ENCODE results near the gene L2HGDH.
"Not testable (repeated sequence)": the region's sequence is repeated elsewhere in the genome, so short reads cannot be mapped to it uniquely, and the experiment has no call there.

L2HGDH gene

DNA sequence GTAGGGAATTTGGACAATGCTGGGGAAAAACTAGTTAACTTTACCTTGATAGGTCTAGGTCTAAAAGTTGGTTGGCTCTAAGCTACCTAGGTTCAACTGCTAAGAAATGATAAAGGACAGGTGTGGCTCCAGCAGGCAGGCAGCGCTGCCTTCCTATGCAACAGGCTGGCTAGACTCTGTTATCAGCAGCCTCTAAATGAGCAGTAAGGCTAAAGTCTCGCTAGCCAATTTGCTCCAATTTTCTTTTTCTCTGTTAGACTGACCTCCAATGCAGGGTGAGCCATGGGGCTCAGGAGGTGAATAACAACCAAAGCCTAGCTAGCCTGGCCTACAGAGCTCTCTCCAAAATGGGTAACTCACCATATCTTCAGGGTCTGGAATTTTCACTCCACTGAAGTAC, 26.6 kb upstream of the L2HGDH start:
- DNase-seq, result no peak

DNA sequence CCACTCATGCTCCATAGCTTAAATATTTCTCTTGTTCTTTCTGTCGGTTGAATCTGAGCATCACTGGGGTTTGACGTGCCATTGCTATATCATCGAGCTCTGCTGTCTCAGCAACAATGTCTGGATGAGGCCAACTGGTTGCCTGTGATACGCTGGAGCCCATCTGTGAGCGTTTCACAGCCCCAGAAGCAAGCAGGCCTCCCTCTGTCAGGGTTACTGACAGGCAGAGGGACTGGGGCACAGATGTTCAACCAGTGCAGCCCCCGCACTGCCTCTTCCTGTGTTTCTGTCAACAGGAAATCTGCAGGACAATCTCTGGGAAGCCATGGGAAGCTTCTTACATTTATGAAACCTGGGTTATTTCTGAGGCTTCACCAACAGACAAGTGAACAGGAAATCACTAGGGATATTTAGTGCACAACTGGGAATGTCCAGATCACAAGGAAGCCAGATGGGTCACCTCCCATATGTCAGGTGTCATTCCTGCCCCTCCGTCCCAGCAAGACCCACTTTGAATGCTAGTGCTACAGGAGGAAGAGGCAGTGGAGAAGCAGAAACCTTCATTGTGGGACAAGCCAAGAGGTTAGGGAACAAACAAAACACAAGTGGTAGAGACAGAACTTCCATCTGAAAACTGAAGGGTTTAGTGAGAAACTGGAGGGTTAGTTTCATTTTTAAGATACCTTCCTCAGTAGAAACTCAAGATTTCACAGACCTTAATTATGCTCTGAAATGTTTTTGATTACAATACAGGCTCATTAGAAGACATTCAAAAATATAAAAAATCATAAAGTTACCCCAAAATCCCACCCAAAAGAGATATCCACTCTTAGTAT, 24.2 kb upstream of the L2HGDH start:
- DNase-seq, result peak; percentile 46

DNA sequence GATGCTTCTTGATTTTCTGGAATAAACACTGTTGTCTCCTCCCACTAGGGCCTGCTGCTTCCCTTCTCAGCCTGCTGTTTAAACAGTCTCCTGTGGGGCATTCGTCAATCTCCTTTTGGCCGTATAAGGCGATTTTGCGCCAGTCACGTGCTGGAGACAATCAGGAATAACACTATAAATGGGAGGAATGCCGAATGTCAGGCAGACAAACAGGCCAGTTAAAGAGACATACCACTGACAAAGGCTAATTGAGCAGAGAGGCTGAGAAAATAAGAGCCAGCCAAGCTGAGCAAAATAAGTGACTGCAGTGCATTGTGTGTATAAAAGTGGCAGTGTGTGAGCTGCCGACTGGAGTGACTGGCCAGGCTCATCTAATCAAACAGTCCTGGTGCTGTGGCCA, 23.4 kb upstream of the L2HGDH start:
- DNase-seq, result peak; percentile 85

DNA sequence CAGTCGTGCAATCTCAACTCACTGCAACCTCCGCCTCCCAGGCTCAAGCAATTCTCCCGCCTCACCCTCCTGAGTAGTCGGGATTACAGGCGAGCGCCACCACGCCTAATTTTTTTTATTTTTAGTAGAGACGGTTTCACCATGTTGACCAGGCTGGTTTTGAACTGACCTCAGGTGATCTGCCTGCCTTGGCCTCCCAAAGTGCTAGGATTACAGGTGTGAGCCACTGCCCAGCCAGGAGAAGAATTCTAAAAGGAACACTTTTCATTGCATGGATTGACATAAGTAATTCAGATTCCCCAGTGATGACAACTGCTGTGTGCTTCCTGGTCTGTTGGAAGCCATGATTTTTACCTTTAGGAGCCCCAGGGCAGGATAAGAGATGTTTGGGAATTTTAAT, 22.2 kb upstream of the L2HGDH start:
- DNase-seq, result no peak

DNA sequence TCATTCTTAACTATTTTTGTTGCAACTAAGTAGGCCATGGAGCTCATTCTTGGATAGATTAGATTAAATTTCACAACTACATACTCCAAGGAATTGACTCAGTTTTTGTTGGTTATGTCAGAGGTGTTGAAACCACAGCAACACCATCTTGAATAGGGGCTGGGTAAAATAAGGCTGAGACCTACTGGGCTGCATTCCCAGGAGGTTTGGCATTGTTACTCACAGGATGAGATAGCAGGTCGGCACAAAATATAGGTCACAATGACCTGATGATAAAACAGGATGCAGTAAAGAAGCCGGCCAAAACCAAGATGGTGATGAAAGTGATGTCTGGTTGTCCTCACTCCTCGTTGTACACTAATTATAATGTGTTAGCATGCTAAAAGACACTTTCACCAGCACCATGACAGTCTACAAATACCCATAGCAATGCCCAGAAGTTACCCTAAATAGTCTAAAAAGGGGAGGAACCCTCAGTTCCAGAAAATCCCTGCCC, 21.0 kb upstream of the L2HGDH start:
- DNase-seq, result peak; percentile 95

DNA sequence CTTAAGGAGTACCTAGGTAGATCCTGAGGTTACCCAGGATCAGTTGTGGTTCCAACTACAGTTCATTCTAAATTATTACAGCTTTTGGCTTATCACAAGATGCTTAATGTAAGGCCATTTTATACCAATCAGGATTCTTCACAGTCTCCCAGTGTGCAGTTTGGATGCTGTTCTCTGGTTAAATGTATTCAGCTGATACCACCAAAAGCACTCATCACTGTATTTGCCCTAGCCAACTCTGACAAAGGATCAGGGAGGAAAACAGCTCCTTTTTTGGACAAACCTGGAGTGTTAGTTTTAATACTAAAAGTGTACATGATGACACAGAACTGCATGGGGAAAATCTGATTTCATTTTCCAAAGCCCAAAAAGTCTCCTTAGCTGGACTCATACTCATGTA, 19.6 kb upstream of the L2HGDH start:
- no peak for DNase-seq

DNA sequence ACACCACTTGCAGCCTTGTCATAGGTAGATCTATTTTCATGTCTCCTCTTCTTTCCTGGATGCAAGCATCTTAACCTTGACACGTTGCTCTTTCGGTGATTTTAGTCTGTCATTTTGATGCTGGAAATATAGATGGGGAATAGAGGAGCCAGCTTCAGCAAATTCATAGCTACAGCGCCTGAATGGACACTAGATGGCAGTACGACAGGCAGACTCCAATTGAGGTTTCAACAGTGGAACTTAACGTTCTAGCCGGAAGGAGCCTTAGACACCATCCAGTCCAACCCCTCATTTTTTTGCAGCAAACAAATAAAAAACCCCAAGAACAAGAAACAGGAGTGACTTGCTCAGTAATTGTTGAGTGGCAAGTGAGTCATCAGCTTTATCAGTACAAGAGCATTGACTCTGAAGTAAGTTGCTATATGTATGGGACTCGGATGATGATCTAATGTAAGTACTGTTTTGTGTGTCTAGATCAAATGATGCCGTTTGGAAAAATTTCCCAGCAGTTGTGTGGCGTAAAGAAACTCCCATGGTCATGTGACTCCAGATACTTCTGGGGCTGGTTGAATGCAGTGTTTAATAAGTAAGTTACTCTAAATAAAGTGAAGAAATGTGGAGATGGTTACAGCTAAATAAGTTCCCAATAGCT, 9.1 kb upstream of the L2HGDH start:
- peak; percentile 94 for DNase-seq

DNA sequence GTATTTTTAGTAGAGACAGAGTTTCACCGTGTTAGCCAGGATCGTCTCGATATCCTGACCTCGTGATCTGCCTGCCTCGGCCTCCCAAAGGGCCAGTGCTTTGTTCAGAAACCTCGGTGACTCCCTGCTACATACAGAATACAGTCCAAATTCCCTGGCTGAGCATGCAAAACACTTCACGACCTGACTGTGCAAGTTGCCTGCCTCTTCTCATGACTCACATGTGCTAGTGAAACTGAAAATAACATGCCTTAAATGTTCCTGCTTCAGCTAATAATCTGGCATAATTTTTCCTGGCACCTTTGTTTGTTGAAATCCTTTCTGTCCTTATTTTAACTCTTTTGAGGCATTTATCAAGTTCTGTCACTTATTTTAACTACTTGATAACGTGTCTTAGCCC, 8.3 kb upstream of the L2HGDH start:
- DNase-seq, result peak; percentile 55

DNA sequence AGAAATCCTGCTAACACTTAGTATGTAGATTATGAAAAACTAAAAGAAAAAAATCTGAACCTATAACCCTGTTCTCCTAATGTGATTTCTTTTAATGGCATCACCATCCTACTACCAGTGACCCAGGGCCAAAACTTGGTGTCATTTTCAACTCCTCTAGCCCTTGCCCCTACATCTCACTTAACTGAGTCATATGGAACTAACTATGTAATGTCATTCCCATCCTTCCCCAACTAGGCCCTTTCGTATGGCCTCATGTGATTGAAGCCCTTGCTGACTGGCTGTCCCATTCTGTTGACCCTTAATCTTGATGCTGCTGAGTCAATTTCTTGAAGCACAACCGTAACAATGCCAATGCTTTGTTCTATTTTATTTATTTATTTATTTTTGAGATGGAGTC, 7.7 kb upstream of the L2HGDH start:
- peak; percentile 30 for DNase-seq

DNA sequence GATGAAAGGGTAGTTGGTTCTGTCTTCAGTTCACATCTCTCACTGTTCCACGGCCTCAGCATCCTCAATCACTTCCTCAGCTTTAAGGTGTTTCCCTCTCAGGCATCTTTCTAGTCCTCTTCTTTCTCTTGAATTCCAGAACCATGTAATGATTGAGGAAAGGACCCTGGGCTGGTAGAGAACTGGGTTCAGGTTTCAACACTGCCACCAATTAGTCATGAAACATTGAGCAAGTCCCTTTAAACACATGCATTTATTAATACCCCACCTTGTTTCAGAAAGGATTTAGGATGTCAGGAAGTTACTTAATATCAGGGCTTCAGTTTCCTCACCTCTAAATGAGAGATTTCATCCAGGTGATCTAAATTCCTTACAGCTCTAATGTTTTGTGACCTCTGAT, 7.3 kb upstream of the L2HGDH start:
- DNase-seq, result no peak

DNA sequence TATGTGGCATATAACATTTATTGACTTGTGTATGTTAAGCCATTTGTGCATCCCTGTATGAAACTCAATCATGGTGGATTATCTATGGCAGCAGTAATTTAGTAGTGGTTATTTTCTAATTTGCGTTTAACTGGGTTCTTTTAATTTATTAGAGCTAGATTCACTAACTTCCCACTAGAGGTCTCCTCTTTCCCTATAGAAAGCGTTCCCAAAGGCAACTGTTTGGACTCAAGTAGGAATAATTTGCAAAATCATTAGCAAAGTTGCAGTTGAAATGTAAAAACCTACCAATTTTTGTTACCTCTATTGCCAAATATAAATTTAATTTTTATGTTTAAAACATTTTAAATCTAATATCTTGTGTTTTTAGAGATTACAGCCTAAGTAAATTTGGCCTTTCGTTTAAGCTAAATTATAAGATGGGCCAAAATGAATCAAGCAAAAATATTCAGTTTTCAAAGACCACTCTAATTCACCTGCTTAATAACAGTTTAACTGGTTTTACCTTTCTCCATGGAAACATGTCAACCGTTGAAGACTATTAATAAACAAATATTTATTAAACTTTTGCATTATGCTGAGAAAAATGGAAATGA, 6.1 kb upstream of the L2HGDH start:
- DNase-seq, result peak; percentile 45

DNA sequence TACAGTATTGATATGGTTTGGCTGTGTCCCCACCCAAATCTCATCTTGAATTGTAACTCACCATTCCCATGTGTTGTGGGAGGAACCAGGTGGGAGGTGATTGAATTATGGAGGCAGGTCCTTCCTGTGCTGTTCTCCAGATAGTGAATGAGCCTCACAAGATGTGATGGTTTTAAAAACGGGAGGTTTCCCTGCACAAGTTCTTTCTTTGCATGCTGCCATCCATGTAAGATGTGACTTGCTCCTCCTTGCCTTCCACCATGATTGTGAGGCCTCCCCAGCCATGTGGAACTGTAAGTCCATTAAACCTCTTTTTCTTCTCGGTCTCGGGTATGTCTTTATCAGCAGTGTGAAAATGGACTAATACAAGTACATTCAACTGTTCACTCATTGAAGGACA, 2.1 kb upstream of the L2HGDH start:
- not testable (repeated sequence) for DNase-seq

DNA sequence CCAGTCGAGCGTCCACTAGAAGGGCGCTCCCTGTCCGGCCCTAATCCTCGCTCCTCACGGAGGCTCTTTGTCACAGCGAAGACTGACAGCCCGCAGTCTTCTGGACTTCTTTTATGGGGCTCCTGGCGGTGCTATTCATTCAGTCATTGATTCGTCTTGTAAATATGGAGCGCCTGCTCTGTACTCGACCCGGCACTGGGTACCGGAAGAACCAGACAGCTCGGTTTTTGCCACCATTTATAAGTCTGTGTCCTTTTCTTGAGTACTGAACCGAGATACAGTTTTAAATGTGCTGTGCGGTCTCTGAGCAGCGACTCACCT, 665 bp upstream of the L2HGDH start:
- DNase-seq, result no peak

DNA sequence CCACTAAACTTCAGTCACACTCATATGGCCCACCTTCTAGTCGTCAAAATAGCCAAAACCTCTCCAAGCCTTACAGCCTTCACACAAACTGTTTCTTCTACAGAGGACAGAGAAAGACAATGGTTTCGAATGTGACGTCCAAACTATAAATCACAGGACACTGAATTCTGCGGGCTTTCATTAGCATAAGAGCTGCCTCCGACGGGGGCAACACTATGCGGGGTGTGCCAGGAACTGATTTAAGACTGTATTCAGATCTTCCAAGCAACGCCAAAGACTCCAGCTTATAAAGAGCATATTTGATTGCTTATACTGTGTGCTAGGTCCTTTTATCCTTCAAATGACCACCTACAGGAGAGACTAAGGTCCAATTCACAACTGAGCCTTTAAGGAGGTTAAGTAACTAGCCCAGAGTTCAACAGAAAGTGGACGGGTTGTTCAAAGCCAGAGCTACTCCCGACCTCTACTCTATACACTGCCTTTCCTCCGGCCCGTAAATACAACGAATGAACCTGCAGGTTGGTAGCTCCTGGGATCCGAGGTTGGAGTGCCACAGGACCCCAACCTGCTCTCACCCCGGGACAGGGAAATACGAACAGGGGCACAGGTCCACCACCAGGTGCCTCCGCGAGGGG, 575 bp downstream of the L2HGDH start:
- no peak for DNase-seq

DNA sequence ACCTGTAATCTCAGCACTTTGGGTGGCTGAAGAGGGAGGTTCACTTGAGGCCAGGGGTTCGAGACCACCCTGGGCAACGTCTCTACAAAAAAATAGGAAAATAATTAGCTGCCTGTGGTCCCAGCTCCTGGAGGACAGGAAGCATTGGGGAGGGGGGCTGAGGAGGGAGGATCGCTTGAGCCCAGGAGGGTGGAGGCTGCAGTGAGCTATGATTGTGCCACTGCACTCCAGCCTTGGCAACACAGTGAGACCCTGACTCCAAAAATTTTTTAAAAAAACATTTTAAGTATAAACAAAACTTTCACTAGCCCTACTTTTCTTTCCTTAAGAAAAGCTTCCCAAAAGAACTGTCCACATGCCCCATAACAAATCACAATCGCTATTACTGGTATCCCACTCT, 1.6 kb downstream of the L2HGDH start:
- no peak for DNase-seq

DNA sequence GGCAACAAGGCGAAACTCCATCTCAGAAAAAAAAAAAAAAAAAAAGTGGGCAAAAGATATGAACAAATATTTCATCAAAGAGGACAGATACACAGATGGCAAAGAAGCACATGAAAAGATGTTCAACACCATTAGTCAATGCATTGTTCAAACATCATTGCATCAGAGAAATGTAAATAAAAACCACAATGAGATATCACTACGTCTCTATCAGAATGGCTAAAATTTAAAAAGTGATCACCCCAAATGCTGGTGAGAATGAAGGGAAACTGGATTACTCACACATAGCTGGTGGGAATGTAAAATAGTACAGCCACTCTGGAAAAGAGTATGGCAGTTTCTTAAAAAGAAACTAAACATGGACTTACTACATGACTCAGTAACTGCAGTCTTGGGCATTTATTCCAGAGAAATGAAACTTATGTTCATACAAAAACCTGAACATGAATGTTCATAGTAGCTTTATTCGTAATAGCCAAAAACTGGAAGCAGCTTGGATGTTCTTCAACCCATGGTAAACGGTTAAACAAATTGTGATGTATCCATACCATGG, 3.6 kb downstream of the L2HGDH start:
- DNase-seq, result no peak

DNA sequence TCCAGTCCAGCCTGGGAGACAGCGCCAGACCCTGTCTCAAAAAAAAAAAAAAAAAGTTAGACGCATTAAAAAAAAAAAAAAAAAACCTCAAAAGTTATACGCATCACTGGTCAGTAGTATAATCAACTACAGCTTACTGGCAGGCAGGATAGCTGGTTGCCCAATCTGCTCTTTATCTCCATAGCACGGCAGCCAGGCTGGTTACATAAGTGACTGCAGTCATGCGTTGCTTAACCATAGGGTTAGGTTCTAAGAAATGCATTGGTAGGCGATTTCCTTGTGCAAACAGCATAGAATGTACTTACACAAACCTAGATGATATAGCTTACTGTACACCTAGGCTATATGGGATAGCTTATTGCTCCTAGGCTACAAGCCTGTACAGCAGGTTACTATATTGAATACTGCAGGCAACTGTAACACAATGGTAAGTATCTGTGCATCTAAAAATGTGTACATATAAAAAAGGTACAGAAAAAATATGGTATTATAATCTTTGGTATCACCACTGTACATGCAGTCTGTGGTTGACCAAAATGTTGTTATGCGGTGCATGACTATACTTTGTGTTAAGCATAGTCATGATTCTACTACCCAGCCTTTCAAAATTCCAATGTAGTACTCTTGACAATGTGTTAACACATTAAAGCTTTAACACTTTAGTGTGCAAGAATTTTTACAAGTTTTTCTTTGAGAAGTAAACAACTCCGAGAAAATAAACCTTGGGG, 8.1 kb downstream of the L2HGDH start:
- no peak for DNase-seq

DNA sequence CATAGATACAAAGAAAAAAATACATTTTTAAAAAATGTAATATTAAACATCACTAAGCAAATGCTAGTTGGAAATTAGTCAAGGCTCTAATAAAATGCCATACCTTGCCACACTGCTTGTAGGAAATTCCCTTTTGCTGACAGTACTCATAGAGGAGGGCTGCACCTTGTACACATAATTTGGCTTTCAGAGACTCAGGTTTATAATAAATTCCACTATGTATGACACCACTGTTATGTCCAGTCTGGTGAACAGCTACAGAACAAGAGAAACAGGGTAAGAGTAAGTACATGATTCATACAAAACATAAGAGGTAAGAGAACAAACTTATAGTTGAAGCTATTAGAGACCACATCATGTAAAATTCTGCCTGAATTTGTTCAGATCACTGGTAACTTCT, 10.1 kb downstream of the L2HGDH start:
- DNase-seq, result no peak

DNA sequence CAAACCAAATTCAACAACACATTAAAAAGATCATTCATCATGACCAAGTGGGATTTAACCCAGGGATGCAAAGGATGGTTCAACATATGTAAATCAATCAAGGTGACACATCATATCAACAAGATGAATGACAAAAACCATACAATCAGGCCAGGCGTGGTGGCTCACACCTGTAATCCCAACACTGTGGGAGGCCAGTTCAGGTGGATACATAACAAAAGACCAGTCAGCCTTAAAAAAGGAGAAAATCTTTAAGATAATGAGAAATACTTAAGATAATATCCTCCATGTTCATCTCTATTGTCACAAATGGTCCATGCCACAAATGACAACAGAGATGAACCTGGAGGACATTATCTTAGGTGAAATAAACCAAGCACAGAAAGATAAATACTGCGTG, 12.4 kb downstream of the L2HGDH start:
- DNase-seq, result no peak

DNA sequence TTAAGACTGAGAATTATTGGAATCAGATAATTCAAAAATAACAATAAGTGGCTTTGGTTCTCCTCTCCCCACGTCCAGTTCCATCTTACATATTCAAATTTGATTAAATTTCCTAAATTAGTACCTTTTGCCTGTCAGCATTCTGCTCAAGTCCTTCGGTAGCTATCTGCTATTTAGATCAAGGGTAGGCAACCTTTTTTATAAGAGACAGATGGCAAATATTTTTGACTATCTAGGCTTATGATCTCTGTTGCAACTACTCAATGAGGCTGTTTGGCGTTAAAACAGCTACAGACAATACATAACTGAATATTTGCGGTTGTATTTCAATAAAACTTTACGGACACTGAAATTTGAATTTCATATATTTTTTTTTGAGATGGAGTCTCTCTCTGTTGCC, 21.7 kb downstream of the L2HGDH start:
- DNase-seq, result no peak

DNA sequence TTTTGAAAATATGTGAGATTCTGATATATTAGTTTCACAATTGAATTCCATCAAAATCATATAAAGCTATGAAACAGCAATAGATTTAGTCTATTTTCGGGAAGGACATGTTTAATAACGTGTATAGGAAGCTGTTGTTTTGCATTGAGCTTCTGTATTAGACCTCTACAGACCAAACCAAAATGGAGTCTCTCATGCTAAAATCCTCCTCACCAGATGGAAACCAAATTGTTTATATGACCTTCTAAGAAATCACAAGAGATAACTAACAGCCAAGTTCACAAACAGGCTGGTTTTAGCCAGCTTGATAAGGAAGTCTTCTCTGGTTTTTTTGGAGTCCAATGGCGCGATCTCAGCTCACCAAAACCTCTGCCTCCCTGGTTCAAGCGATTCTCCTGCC, 23.9 kb downstream of the L2HGDH start:
- DNase-seq, result no peak

DNA sequence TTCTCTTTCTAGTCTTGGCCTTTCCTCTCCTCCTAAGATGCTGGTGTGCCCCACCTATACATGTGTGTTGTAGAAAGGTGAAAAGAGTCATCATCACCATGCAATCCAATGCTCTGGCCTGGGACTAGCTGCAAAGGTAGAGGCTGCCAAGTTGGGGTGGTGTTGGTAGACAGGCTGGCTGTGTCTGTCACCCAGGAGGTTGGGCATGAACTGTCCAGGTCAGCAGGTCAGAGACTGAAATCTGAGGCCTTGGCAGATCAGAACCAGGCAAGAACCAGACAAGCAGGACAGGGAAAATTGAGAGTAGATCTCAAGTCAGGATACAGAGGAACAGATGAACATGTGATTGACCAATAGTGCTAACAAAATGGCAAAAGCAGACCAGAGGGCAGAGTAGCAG, 26.2 kb downstream of the L2HGDH start:
- DNase-seq, result no peak

DNA sequence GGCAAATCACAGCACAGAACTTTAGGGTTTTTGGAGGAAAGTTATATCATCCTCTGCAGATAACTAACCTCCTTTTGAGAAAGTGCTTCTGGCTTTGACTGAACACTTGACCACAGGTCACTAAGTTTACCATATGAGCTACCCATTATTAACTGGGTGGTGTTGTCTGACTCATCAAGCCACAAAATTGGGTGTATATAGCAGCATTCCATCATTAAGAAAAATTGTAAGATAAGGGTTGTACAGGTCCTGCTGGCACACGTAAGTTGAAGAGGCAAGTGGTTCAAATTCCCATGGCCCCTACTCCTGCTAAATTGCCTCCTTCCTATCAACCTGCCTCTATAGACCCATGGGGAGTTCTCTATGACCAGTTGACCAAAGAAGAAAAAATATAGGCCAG, 39.5 kb downstream of the L2HGDH start:
- no peak for DNase-seq
